Esophagus muscularis mucosa (tissue), 4 donors: ENCODE measurements around the gene EFHC1. TPM values are rescaled to one million over a fixed set of nuclear protein-coding genes. Genes with fewer than 3 reads are reported as not detected.
"Not testable (repeated sequence)": the region's sequence is repeated elsewhere in the genome, so short reads cannot be mapped to it uniquely, and the experiment has no call there.

ENCODE experiments used
- DNase-seq: peaks from one replicate; pipeline ENCODE4 v3.0.0-alpha.2; 2017; ENCODE audit errors: extremely low spot score
- H3K27ac ChIP-seq, 4 donors: fragments of 200-600 bp; sonication (generic); replicated peaks in 1 of 4; 1 replicate in 3 of 4; 2 replicates in 1 of 4; pipeline ENCODE4 v1.5.1; 2016 to 2019; ENCODE audit warnings: mild to moderate bottlenecking in 1 of 4
- H3K27me3 ChIP-seq, 4 donors: fragments of 200-600 bp; sonication (generic); one replicate each; pipeline versions ENCODE4 v1.5.1 to v1.6.0; 2016 to 2019
- H3K36me3 ChIP-seq, 4 donors: fragments of 200-600 bp; sonication (generic); one replicate each; pipeline ENCODE4 v1.5.1; 2016 to 2019
- H3K4me1 ChIP-seq, 4 donors: fragments of 200-600 bp; sonication (generic); one replicate each; pipeline ENCODE4 v1.5.1; 2016 to 2019
- H3K4me3 ChIP-seq, 4 donors: fragments of 200-600 bp; sonication (generic); 1 replicate in 2 of 4; 2 replicates in 2 of 4; pipeline ENCODE4 v1.5.1; 2016 to 2019; ENCODE audit warnings: mild to moderate bottlenecking in 4 of 4, moderate library complexity in 1 of 4
- H3K9me3 ChIP-seq, 4 donors: fragments of 200-600 bp; sonication (generic); 1 replicate in 3 of 4; 2 replicates in 1 of 4; pipeline ENCODE4 v1.5.1; 2016 to 2019
- CTCF ChIP-seq, 3 experiments: fragments of 200-600 bp in 2 of 3; fragments of 450-650 bp in 1 of 3; sonication (generic) in 2 of 3; IDR thresholded peaks; one replicate each; pipeline ENCODE4 v1.5.1; 2017 to 2019; ENCODE audit warnings: antibody characterized with exemption in 3 of 3, mild to moderate bottlenecking in 2 of 3, moderate library complexity in 1 of 3
- EP300 ChIP-seq: sonication (generic); formaldehyde crosslinking; IDR thresholded peaks from one replicate; pipeline ENCODE4 v1.6.1; 2017; ENCODE audit warnings: antibody characterized with exemption
- POLR2A ChIP-seq: fragments of 450-650 bp; IDR thresholded peaks from one replicate; pipeline ENCODE4 v1.6.1; 2017; ENCODE audit warnings: antibody characterized with exemption, moderate library complexity, mild to moderate bottlenecking, low read depth
- POLR2AphosphoS5 ChIP-seq, 2 donors: sonication (generic); formaldehyde crosslinking; IDR thresholded peaks; one replicate each; pipeline ENCODE4 v1.6.1; 2017; ENCODE audit warnings: antibody characterized with exemption in 2 of 2
- WGBS: methylation state at CpG from one replicate; pipeline ENCODE4 v1.1.5; 2018; 5-methylcytosine and 5-hydroxymethylcytosine counted together
- intact Hi-C: fragments of 100-400 bp; cut with DNase I; formaldehyde crosslinking; loops from one replicate; pipeline ENCODE4 v1.15.1; 2023
- total RNA-seq, 4 donors: library from RNA; depleted of rRNA; stranded (reverse); fragments of >200 nt; gene quantifications; one replicate each; pipeline versions ENCODE4 v1.1.0 to v1.2.1, GENCODE V29; 2016

EFHC1 gene
- total RNA-seq, 4 donors from 2014 or later, result 7.5 to 21.2 (median 10.2) TPM

GRCh38 chr6:52385074-52385473 lies 35.1 kb upstream of the EFHC1 start:
- Histone ChIP-seq H3K9me3 (no peaks in the 10 kb centered on the region), H3K4me1 (peaks cover 9 to 27% (median 11%) of the 10 kb centered on the region in 4 donors), H3K36me3 (no peaks in the 10 kb centered on the region), H3K27ac (no peak overlapping the region), H3K27me3 (no peaks in the 10 kb centered on the region), H3K4me3 (no peak overlapping the region)
- no peak for TF ChIP-seq CTCF (IDR thresholded peaks at IDR 0.05)
- TF ChIP-seq EP300, result no peak
- no peak for TF ChIP-seq POLR2AphosphoS5 (IDR thresholded peaks at IDR 0.05)
- TF ChIP-seq POLR2A, result no peak
- intact Hi-C loops, result no loop called here
- DNase-seq, result no peak
- WGBS, result 94% methylated on average over 4 of the region's 4 CpGs

DNA sequence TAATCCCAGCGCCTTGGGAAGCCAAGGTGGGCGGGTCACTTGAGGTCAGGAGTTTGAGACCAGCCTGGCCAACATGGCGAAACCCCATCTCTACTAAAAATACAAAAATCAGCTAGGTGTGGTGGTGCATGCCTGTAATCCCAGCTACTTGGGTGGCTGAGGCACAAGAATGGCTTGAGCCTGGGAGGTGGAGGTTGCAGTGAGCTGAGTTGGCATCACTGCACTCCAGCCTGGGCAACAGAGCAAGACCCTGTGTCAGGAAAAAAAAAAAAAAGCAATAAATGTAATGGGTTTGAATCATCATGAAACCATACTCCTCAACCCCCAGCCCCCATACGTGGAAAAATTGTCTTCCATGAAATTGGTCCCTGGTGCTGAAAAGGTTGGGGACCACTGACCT lies 32.0 kb upstream of the EFHC1 start:
- H3K9me3 ChIP-seq, H3K36me3 ChIP-seq, DNase-seq, H3K27me3 ChIP-seq, intact Hi-C loops, H3K4me3 ChIP-seq: not testable (repeated sequence)
- Histone ChIP-seq H3K27ac (peak overlapping the region in 1 of 4 donors; percentile 12), H3K4me1 (peaks cover 11 to 33% (median 17%) of the 10 kb centered on the region in 4 donors)
- WGBS, result 75% methylated on average over 4 of the region's 4 CpGs

DNA sequence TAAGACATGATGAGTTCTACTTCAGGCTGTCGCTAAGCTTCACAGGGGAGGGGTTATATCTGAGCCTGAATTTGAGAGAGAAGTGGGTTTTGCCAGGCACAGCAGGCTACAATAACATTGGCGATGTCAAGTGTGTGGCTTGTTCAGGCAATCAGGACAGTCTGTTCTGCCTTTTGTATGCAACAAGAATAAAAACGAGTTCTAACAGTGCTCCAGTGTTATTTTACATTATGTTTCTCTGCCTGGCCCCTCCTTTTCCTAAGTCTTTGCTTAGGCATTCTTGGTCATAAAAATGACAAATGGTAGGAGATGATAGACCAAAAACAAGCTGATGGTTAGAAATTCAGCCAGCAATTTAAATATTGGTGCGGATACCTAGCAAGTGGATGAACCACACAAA lies 31.4 kb upstream of the EFHC1 start:
- intact Hi-C loops, result no loop called here
- no peak overlapping the region for H3K4me3 ChIP-seq
- TF ChIP-seq POLR2AphosphoS5 (IDR thresholded peaks at IDR 0.05) (no peak), EP300 (no peak), POLR2A (no peak), CTCF (IDR thresholded peaks at IDR 0.05) (no peak)
- no peaks in the 10 kb centered on the region for H3K9me3 ChIP-seq
- 91% methylated on average over 4 of the region's 4 CpGs for WGBS
- H3K36me3 ChIP-seq, result no peaks in the 10 kb centered on the region
- peaks cover 11 to 33% (median 17%) of the 10 kb centered on the region in 4 donors for H3K4me1 ChIP-seq
- peak overlapping the region in 2 of 4 donors; percentile 12 to 39 for H3K27ac ChIP-seq
- no peak for DNase-seq
- no peaks in the 10 kb centered on the region for H3K27me3 ChIP-seq

DNA sequence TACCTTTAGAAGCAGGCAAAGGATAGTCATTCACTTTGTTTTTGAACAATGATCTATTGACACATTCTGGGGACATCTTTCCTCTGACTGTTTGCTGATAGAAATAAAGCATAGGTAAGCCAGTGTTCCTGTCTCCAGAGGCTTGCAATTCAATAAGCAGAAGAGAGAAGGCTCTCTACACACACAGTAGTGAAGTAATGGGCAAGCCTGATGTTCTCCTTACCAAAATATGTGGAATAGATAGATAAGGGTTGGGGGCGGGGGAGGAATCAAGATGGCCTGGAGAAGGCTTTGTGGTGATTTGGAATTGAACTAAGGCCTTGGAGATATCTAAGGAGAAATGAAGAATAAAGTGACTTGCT lies 30.9 kb upstream of the EFHC1 start:
- intact Hi-C loops, result no loop called here
- Histone ChIP-seq H3K27me3 (no peaks in the 10 kb centered on the region), H3K9me3 (no peaks in the 10 kb centered on the region), H3K4me3 (no peak overlapping the region), H3K4me1 (peaks cover 11 to 33% (median 17%) of the 10 kb centered on the region in 4 donors), H3K36me3 (no peaks in the 10 kb centered on the region), H3K27ac (peak overlapping the region; percentile 12 to 46 (median 38))
- no peak for TF ChIP-seq POLR2AphosphoS5 (IDR thresholded peaks at IDR 0.05)
- TF ChIP-seq POLR2A, result no peak
- TF ChIP-seq EP300, result no peak
- no peak for TF ChIP-seq CTCF (IDR thresholded peaks at IDR 0.05)
- DNase-seq, result no peak
- WGBS, result 95% methylated on average over 1 of the region's 1 CpG

DNA sequence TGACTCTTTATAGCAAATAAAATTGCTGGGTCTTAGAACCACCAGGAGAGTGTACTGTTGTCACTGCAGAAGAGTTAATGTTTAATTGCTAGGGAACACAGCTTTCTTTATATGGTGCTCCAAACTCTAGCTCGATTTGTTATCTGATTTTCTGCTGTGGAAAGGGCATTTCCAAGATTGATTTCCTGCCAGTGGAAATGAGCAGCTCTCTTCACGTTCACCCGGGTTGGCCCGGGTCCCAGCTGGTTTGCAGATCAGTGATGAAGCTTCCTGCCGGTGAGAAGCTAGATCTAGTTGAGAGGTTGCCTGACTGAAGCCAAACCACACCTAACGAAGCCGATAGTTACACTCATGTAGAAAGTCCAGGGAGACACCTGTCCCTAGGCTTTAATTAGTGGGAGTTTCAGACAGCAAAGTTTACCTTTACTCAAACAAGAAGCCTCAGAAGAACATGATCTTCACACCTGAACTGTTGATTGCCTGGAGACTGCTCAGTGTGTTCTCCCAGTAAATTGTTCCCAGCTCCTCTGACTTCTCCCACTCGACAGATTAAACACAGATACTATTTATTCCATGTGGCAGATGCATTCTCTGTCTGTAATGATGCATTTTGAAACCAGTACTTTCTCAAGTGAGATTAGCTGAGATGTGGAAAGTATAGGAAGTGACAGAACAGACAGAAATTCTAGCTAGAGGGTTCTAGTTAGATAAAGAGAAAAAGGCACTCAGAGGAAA lies 30.3 kb upstream of the EFHC1 start:
- TF ChIP-seq POLR2A, result no peak
- TF ChIP-seq EP300, result no peak
- no peak for TF ChIP-seq POLR2AphosphoS5 (IDR thresholded peaks at IDR 0.05)
- peak in 1 of 3 experiments; percentile 10 for TF ChIP-seq CTCF (IDR thresholded peaks at IDR 0.05)
- peaks cover 11 to 33% (median 17%) of the 10 kb centered on the region in 4 donors for H3K4me1 ChIP-seq
- 17% methylated on average over 8 of the region's 8 CpGs for WGBS
- no peaks in the 10 kb centered on the region for H3K27me3 ChIP-seq
- H3K27ac ChIP-seq, result peak overlapping the region; percentile 12 to 46 (median 38)
- no peak for DNase-seq
- no peaks in the 10 kb centered on the region for H3K36me3 ChIP-seq
- no peak overlapping the region for H3K4me3 ChIP-seq
- intact Hi-C loops, result no loop called here
- H3K9me3 ChIP-seq, result no peaks in the 10 kb centered on the region
